HG02973 (cell line): ENCODE results near the gene IGF1R.

Source experiments
- ATAC-seq: cut with Tn5 transposase; IDR thresholded peaks from one replicate; pipeline ENCODE4 v1.9.1; 2021; ENCODE audit warnings: moderate library complexity; ENCODE audit not compliant: unreplicated experiment

The IGF1R gene

GRCh38 chr15:98854496-98854895, 206.2 kb downstream of the IGF1R start:
- no peak for ATAC-seq

DNA sequence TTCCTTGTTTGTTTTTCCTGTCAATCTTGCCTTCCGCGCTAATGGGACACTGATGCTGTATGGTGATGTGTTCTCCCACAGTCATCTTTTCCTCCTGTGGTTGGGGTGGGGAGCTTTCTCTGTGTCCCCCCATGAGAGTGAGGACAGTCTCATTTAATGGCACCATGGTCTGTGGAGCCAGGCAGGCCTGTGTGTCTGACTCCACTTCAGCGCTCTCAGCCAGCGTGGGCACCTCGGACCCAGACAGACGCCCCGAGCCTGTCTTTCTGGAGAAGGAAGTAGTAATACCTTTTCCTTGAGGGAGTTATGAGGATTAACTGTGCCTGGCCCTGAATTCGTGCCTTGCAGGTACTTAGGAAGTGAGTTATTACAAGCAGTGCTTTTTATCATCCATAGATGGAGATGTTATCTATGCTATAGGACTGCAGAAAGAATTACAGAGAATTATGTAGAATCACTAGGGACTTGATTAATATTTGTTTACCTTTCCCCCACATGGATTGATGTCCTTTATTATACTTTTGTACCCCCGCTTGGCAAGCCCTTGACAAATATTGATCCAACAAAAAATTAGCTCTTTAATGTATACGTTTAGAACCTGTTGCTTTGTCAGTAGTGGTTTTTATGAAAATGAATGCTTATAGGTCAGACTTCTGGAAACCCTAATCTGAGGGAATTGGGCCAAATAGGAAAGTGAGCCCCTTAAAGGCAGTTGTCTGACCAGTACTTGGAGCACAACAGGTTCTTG, 206.9 kb downstream of the IGF1R start:
- ATAC-seq = no peak

GRCh38 chr15:98855815-98856531, 207.6 kb downstream of the IGF1R start:
- ATAC-seq = no peak

DNA sequence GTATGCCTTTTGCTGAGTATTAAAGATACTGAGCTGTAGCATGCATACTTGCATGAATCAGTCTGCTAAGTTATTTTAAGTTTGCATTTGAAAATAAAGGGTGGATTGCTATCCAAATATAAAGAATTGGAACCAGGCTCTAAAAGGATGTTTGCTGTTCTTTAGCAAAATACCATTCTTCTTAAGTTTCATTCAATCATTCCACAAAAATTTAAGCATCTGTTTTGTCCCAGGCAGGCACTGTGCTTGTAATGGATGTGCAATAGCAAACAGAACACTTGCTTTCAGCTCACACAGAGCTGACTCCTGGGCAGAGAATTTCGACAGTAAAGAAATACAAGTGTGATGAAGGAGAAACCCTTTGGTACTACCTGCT, 208.2 kb downstream of the IGF1R start:
- ATAC-seq = no peak

GRCh38 chr15:98858610-98859023, 210.3 kb downstream of the IGF1R start:
- ATAC-seq = no peak

- no peak for ATAC-seq
Measured at GRCh38 chr15:98859149-98859548, 210.8 kb downstream of the IGF1R start.

GRCh38 chr15:98860281-98861041, 212.1 kb downstream of the IGF1R start:
- ATAC-seq = no peak

DNA sequence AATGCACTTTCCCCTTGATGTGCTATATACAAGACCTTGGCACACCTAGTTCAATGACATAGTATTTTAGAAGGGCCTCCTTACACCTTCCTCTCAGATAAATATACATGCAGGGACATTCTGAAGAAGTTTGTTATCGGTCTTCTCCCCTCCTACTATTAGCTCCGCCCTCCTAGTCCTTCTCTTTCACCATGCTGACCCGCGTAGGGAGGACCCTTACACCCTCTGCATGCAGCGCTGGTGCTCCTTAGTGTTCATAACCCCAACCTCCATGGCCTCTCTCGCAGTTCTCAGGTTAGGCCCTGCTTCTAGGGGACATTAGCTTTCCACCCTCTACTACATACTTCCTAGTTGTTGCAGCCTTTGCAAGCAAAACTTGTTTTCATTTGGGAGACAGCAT, 212.8 kb downstream of the IGF1R start:
- no peak for ATAC-seq

DNA sequence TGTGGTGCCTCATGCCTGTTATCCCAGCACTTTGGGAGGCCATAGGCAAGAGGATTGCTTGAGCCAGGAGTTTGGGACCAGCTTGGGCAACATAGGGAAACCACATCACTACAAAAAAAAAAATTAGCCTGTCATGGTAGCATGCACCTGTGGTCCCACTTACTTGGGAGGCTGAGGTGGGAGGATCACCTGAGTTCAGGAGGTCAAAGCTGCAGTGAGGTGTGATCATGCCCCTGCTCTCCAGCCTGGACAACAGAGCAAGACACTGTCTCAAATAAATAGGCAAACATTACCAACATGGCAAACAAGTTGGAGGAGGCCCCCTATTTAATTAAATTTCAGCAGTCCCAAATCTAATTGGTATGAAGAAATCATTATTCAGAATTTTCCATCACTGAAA, 215.6 kb downstream of the IGF1R start:
- no peak for ATAC-seq

- peak; percentile 89 for ATAC-seq
Measured at GRCh38 chr15:98865397-98866339, 217.3 kb downstream of the IGF1R start.

GRCh38 chr15:98866511-98866910, 218.2 kb downstream of the IGF1R start:
- no peak for ATAC-seq

GRCh38 chr15:98868564-98868963, 220.2 kb downstream of the IGF1R start:
- no peak for ATAC-seq

DNA sequence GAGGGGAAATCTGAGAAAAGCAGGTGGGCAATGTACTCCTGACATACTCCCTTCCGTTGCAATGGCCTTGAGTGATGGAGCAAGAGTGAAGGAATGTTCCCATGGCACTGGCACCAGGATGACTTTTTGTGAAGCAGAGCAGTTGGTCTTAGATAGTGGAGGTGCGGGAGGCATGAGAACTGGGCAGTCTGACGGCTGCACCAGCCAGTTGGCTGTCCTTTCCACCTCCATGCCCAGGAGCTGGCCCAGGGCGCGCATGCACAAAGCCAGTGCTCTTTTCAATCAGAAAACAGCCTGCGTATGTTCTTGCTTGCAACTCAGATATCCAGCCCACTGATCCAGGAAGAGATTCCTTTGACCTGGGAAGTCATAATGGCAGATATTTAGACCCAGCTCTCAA, 222.4 kb downstream of the IGF1R start:
- ATAC-seq = no peak

GRCh38 chr15:98872774-98873173, 224.4 kb downstream of the IGF1R start:
- ATAC-seq = no peak

- ATAC-seq = no peak
Measured at GRCh38 chr15:98873441-98874218, 225.3 kb downstream of the IGF1R start.

DNA sequence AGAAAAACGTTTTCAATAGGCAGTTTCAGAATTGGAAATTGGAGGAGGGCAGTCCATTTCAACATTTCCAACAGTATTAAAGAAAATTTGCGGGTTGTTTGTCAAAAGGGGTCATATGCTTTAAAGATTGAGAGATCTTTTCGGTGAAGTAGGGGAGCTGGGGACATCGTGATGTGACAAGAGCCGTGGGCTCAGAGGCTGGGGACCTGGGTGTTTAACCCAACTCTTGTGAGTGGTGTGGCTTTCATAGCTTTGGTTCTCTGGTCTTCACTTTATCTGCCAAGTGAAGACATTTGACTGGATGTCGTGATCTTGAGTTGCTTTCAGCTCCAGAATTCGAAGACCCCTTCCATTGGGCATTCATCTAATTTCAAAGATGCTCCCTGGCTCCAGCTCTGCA, 226.0 kb downstream of the IGF1R start:
- no peak for ATAC-seq

- no peak for ATAC-seq
Measured at GRCh38 chr15:98874773-98875172, 226.4 kb downstream of the IGF1R start.

- no peak for ATAC-seq
Measured at GRCh38 chr15:98875309-98875708, 227.0 kb downstream of the IGF1R start.

- no peak for ATAC-seq
Measured at GRCh38 chr15:98876451-98877369, 228.4 kb downstream of the IGF1R start.
